Subcutaneous adipose tissue (tissue), 4 donors: ENCODE measurements around the gene TMC3. TPM values are rescaled to one million over a fixed set of nuclear protein-coding genes. Genes with fewer than 3 reads are reported as not detected.

Experiments used
- CTCF ChIP-seq: fragments of 450-650 bp; IDR thresholded peaks from one replicate; pipeline ENCODE4 v1.5.1; 2016; ENCODE audit warnings: low read depth, mild to moderate bottlenecking, control low read depth, antibody characterized with exemption, moderate library complexity
- total RNA-seq, 4 donors: library from RNA; depleted of rRNA; stranded (reverse); fragments of >200 nt; gene quantifications; one replicate each; pipeline ENCODE4 v1.1.0, GENCODE V29; 2016

TMC3 gene
- total RNA-seq, 4 donors from 2014 or later: not detected

- no peak for TF ChIP-seq CTCF
Observed at GRCh38 chr15:81335631-81336030, 38.4 kb downstream of the TMC3 start.

GRCh38 chr15:81334768-81335435, 39.1 kb downstream of the TMC3 start:
- TF ChIP-seq CTCF: no peak

- no peak for TF ChIP-seq CTCF
Observed at GRCh38 chr15:81333363-81333762, 40.6 kb downstream of the TMC3 start.

GRCh38 chr15:81332326-81332725, 41.7 kb downstream of the TMC3 start:
- no peak for TF ChIP-seq CTCF

- TF ChIP-seq CTCF: no peak
Observed at GRCh38 chr15:81331600-81331999, 42.4 kb downstream of the TMC3 start.

- TF ChIP-seq CTCF: no peak
Observed at GRCh38 chr15:81330366-81331090, 43.5 kb downstream of the TMC3 start.

- TF ChIP-seq CTCF: no peak
Observed at GRCh38 chr15:81329446-81329845, 44.6 kb downstream of the TMC3 start.
